ENCODE data around the gene PAIP2B.
A peak's percentile ranks its signal among the peaks of the same experiment; 100 is the strongest.
"Not testable (repeated sequence)": the region's sequence is repeated elsewhere in the genome, so short reads cannot be mapped to it uniquely, and the experiment has no call there.

Gene PAIP2B

GRCh38 chr2:71226965-71227560, at the start of gene PAIP2B:
Gene PAIP2B (minus strand): TSS chr2:71227103. CDS start chr2:71202589, 24,514 bp downstream.
- DNase-seq (ENCODE audit: low spot score), result peak; percentile 98

DNA sequence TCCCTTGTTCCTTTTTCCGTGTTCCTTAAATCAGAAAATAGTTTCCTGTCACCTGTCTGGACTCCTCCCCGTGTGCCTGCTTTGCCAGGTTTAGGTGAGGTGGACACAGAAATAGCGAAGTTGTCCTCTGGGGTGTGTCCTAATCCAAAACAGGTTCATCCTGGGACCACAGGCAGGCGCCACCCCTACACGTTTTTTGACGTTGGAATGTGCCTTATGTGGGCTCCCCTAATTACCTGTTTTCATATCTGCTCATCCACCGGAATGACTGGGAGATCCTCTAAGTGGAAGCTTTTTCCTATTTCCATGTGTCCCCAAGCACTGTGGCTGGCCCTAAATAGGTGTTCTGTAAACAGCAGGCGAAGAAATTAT, 49.0 kb upstream of the PAIP2B start:
- no peak for DNase-seq (ENCODE audit: low spot score)

DNA sequence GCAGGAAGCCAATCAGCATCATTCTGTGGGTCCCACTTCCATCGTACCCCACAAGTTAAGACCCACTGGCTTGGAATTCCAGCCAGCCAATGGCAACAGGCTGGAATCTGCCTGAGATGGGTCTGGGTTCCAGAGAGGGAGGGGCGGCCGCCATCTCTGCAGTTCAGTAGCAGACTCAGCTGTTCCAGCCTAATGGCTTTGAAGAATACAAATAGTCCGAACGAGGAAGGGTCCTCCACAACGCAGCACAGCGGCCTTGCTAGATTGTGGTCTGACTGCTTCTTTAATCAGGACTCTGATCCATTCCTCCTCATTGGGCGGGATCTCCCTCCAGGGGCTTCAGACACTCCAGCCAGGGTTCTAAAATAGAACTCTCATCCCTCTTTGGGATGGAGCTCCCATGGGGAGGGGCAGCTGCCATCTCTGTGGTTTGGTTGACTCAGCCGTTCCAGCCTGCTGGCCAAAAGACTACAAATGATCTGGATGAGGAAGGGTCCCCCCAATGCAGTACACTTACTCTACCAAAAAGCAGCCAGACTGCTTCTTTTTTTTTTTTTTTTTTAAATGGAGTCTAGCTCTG, 42.7 kb upstream of the PAIP2B start:
- no peak for DNase-seq (ENCODE audit: low spot score)

- DNase-seq (ENCODE audit: low spot score), result no peak
Observed at GRCh38 chr2:71263386-71263785, 36.5 kb upstream of the PAIP2B start.

DNA sequence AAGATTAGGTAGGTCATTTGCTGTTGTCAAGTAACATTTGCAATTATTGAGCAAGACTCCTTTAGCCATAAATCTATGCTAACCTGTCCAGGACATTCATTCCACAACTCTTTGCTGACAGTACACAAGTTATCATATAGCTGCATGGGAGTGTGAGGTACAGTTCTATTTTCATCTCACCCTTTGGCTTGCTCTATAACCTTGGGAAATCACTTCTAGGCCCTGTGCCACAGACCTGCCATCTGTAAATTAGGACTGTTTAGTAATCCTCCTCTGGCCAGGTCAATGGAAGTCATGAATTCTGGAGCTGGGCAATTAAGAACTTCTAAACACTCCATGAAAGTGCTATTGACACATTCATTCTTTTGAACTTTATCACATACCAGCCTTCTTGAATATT, 34.6 kb upstream of the PAIP2B start:
- no peak for DNase-seq (ENCODE audit: low spot score)

GRCh38 chr2:71256421-71256820, 29.5 kb upstream of the PAIP2B start:
- DNase-seq (ENCODE audit: low spot score), result no peak

DNA sequence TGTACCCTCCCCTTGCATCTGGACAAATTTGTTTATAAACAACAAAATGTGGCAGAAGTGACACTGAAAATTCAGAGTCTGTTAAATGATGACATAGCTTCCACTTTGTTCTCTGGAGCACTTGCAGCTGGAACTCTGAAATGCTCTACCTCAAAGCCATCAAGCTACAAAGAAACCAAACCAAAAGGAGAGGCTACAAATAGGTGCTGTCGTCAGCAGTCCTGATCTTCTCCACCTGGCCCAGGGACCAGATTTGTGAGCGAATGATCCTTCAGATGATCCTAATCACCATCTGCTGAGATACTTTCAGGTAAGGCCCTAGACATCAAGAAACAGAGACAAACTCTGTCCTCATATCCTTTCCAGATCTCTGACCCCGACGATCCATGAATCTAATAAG, 27.9 kb upstream of the PAIP2B start:
- no peak for DNase-seq (ENCODE audit: low spot score)

DNA sequence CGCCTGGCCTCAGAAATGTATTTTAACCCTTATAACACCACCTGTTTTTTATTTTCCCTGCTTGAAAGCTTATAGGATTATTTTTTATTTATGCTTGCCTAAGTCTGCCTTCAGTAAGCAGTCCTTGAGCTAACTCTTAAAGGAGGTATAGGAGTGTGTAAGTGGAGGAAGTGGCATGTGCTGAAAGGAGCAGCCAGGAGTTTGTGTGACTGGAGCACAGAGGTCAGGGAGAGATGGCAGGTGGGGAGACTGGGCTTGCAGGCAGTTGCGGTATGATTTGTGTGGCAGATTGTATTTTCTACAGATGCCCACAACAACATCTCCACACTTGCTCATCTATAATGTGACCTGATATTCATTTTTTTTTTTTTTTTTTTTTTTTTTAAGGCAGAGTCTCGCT, 27.2 kb upstream of the PAIP2B start:
- DNase-seq (ENCODE audit: low spot score), result no peak

DNA sequence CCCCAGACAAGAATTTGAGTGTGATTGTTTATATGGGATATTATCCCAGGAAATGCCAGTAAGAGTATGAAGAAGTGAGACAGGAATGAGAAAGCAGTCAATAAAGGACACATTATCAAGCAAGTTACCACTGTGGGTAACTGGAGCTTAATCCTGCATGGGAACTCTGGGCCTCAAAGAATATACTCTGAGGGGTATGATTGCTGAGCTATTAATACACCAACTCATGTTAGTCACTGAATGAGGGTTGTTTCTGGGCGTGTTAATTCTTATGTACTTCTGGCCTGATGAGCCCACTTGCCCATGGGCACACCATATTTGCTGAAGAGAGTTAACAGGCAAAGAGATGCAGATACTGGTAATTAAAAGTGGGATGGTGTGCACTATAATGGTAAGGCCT, 26.6 kb upstream of the PAIP2B start:
- DNase-seq (ENCODE audit: low spot score), result no peak

DNA sequence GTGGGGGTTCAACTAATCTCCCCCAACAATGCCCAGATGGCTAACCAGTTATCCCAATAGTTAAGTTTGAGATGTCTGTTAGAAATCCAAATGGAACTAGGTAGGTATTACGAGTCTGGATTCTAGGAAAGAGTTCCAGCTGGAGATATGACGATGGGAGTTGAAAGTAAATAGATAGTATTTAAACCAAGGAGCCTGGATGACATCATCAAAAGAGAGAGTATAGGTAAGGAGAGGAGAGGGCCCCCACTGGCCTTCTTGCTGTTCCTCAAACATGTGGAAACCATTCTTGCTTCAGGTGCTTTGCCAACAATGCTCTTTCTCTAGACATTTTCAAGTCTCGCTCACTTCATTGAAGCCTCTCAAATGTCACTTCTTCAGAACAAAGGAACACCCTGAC, 26.0 kb upstream of the PAIP2B start:
- DNase-seq (ENCODE audit: low spot score), result no peak

DNA sequence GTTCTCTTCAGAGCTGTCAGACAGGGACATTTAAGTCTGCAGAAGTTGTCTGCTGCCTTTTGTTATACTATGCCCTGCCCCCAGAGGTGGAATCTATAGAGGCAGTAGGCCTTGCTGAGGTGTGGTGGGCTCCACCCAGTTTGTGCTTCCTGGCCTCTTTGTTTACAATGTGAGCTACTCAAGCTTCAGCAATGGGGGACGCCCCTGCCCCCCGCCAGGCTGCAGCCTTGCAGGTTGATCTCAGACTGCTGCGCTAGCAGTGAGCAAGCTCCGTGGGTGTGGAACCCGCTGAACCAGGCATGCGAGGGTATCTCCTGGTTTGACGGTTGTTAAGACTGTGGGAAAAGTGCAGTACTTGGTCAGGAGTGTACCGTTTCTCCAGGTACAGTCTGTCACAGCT, 24.0 kb upstream of the PAIP2B start:
- DNase-seq (ENCODE audit: low spot score), result no peak

DNA sequence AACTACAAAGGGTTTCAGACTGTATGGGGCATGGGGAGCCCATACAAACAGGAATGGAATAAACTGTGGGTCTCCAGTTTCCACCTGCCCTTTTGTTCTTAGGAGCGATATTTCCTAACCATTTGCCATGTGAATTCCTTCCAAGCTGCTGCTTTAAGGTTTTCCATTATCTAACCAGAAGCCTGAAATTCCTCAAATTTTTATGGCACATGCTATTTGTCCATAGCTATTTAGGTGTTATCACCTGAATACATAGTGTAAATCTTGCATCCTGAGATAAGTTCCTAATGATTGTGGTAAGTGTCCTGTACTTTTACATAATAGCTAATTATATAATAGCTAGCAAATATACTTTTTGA, 17.4 kb upstream of the PAIP2B start:
- no peak for DNase-seq (ENCODE audit: low spot score)

GRCh38 chr2:71243634-71244301, 16.9 kb upstream of the PAIP2B start:
- no peak for DNase-seq (ENCODE audit: low spot score)

GRCh38 chr2:71240794-71241193, 13.9 kb upstream of the PAIP2B start:
- no peak for DNase-seq (ENCODE audit: low spot score)

DNA sequence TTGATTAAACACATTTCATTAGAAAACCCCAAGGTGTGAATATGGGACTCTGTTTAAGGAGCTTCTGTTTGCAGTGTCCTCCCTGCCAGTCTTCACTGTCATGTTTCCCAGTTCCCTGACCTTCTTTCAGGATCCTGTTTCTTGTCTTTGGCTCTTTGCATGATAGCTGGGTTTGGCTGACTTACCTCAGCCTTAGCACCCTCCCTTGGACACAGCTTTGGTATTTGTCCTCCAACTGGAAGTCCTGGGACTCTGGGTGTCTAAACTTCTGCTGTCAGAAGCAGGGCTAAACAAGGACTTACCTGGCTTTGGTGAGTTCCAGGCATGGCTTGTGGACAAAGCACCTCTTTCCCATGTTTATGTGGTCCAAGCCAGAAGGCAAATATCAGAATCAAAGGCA, 11.2 kb upstream of the PAIP2B start:
- DNase-seq (ENCODE audit: low spot score), result no peak

DNA sequence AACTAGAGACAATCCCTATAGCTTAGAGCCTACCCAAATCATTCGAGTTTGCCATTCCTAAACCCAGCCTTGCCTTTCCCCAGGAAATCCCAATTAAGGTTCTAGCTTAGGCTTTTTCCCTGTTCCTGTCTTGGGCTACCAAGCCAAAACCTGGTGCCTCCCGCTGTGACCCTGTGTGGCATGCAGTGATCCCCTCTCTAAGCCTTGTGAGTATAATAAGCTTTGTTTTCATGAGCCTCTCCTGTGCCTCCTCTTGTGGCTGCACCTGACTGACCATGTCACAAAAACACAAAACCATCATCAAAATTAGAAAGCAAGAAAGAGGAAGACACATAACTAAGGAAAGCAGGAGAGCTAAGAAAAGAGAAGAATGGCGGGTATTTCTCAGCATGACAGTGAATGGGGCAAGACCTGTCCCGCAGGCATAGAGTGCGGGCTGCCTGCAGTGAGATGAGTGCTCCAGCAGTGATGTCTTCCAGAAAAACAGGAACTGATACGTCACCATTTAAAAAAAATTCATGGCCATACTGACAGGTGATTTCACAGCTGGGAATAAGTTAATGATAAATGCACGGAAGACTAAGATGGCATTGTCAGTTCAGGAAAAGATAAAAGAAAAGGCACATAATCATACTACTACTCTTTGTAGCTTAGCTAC, 9.2 kb upstream of the PAIP2B start:
- DNase-seq (ENCODE audit: low spot score), result no peak

- not testable (repeated sequence) for DNase-seq (ENCODE audit: low spot score)
Observed at GRCh38 chr2:71233072-71233471, 6.2 kb upstream of the PAIP2B start.

GRCh38 chr2:71226096-71226964, 573 bp downstream of the PAIP2B start:
- DNase-seq (ENCODE audit: low spot score), result peak; percentile 1

- DNase-seq (ENCODE audit: low spot score), result no peak
Observed at GRCh38 chr2:71224935-71225334, 2.0 kb downstream of the PAIP2B start.

DNA sequence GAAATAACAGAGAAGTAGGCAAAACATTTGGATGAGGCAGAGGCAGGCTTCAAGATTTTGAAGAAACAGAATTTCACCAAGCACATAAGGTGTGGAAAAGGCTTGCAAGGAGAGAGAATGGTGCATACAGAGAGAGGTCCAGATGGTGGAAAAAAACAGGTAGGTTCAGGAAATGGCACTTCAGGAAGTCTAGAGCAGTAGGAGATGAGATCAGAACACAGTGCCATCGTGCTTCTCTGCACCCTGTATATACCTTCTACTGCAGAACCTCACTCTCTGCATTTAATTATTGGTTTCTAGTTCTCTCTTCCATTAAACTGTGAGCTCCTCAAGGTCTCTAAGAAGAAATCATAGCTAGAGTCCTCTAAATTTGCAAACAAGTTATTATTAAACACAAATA, 2.4 kb downstream of the PAIP2B start:
- DNase-seq (ENCODE audit: low spot score), result no peak

GRCh38 chr2:71223767-71224333, 3.1 kb downstream of the PAIP2B start:
- no peak for DNase-seq (ENCODE audit: low spot score)

DNA sequence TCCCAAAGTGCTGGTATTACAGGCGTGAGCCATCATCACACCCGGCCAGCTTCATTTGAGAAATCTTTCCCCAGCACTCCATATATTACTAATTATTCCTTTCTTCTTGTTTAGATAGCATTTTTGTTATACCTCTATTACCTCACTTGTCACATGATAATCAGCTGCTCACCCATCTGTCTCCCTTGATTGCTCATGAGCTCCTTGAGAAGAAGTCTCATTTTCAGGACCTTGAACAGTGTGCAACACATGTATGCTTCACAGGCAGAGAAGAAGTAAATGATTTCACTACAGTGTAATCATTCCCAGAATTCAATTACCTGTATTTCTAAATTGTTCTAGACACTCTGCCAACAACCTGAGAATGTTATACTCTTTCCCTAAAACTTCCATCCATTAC, 6.2 kb downstream of the PAIP2B start:
- DNase-seq (ENCODE audit: low spot score), result no peak
